GM18502 (cell line): ENCODE data around the gene REEP6.

Experiments used
- ATAC-seq: cut with Tn5 transposase; IDR thresholded peaks from one replicate; pipeline ENCODE4 v1.9.1; 2021; ENCODE audit warnings: mild to moderate bottlenecking; ENCODE audit not compliant: unreplicated experiment, poor library complexity

Gene REEP6

DNA sequence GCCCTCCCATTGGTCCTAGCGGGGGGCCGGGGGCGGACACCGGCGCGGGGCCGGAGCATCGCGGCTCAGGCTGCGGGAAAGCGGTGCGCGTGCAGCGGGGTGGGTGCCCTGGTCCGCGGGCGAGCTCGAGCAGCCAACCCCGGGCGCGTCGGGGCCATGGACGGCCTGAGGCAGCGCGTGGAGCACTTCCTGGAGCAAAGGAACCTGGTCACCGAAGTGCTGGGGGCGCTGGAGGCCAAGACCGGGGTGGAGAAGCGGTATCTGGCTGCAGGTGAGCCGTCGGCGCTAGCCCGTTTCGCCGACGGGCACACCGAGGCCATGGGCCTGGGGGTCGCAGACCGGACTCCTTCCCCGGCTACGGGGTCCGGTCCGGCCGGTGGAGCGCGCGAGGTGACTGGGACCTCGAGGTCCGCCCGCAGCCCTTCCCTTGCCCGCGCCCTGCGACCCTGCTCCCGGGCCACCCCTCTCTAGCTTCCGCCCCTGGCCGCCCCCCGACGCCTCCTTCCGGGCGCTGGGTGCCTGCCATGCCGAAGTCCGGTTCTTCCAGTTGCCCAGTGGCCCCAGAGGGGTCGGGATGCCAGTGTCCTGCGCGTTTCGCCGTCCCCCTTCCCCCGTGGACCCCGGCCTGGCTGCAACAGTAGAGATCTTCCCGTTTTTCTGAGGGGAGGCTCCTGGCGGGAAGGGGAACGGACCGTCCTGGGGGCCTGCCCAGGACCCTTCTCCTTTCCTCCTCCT lies at the start of gene REEP6:
TSS of gene REEP6 (plus strand) at position 68 of the 735 bp plus-strand sequence. CDS start at position 157, 89 bp downstream.
- no peak for ATAC-seq

DNA sequence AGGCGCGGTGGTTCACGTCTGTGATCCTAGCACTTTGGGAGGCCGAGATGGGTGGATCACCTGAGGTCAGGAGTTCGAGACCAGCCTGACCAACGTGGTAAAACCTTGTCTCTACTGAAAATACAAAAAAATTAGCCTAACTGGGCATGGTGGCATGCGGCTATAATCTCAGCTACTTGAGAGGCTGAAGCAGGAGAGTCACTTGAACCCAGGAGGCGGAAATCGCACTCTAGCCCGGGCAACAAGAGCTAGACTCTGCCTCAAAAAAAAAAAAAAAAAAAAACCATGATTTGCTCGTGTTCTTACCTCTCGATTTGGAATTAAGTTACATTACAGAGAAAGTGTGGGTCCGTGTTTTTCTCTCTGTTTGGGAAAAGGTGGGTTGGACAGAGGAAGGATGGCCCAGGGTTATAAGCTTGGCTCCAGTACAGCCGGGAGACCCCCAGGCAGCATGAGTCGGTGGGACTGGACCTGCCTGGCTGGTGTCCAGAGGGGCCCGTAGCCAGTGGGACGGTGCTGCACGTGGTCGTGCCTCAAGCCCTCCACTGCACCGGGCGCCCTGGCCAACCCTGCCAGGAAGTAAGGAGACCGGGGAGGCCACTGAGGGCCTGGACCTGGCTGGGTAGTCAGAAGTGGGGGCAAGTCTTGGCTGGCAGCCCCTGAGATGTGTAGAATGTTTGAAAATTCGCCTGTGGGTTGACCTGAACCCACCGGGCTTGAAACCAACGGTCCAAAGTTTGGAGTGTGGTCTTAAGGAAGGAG lies 49.1 kb upstream of the REEP6 start:
- no peak for ATAC-seq

DNA sequence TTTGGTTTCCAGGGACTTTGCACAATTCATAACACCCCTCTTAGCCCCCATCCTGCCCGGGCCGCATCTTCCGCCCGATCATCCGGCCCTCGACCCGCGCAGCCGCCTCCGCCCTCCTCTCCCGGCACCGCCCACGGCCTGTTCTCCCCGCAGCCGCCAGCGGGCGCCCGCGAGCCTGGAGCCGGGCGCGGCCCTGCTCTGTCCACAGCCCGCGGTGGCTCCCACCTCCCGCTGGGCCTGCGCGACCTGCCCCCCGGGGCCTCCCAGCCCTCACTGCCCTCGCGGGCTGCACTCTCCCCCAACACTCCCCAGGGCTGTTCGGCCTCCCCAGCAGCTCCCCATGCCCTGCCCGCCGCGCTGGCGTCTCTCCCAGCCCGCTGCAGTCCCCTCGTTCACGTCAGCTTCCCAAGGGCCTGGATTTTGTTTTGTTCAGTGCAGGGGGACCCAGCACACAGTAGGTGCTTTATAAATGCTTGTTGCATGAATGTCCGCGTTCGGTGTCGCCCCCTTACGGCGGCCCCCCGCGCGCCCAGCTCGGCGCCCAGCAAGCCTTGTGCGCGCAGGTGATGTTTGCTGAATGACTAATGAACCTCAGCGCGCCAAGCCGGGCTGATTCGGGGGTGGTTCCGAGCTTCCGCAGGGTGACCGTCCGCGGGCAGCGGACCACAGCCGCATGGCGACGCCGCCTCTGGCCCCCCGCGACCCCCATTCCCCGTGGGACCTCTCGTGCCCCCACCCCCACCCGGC lies 45.6 kb upstream of the REEP6 start:
- ATAC-seq, result no peak

DNA sequence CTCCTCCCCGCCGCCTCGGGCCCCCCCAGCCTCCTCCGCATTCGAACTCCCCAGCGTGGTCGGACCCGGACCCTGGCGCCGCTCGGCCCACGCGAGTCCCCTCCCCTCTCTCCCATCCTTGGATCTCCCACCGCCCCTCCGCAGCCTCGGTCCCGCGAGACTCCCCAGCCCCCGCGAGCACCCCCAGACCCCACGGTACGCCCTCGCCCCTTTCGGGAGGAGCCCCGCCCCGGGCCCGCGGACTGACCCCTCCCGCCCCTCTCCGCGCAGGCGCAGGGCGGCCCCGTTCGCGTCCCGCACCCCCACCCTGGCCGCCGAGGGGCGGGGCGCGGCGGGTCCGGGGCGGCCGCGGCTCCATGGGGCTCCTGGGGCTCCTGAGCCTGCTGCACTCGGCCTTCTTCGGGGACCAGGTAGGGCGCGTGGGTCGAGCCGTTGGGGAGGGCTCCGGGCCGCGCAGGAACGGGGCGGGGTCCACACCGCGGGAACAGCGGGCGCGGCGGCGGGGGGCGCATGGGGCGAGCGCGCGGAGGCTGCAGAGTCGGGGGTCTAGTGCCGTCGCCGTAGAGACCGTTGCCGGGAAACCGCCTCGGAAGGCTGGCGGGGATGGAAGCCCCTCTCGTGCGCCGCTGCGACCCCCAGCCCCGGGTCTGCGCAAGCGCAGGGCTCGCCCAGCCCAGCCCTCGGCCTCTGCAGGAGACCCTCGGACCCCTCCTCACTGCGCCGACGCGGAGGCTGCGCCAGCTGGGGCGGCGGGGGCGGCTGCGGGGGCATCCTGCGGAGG lies 44.9 kb upstream of the REEP6 start:
- no peak for ATAC-seq

DNA sequence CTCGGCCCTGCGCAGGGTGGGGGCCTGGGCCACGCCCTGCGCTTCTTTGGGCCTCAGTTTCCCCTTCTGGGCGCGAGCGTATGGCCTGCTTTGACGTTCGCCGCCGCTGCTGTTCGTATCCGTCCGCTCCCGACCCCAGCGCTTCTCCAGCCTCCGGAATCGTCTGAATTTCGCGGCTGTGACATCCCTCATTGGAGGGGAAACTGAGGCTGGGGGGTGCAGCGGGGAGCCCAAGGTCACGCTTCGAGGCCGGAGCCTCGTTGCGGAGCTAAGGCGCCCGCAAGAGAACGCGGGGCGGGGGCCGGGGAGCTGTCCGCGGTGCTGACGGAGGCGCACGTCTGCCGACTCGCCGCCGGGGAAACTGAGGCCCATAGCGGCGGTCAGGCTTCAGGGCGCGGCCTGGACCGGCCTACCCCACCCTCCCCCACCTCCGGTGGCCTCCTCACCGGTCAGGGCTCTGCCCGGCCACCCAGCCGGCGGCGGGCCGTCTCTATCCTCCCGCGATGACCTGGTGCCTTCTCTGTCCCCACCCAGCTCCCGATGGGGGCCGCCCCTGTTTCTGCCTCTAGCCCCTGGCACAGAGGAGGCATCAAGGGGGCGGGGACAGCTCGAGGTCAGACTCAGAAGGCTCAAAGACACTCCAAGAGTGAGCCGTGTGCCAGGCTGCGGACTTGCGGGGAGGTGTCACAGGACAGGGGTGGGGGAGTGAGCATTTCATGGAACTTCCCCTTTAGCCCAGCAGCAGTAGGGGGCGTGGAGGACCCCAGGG lies 44.1 kb upstream of the REEP6 start:
- no peak for ATAC-seq

DNA sequence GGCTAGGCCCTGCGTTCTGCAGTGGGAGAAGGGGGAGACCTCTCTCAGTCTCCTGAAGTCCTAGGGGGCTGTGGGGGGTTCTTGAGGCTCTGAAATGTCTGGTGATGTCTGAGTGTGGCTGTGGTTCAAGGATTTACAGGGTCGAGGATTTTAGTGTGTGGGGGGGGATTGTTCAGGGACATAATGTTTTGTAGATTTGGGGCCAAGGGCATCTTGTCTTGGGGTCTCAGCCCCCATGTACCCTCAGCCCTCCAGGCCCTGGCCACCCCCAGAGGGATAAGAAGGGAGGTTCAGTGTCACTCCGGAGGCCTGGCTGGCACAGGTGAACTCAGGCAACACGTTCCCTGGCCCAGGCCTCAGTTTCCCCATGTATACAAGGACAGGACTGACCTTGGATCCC lies 43.5 kb upstream of the REEP6 start:
- no peak for ATAC-seq

DNA sequence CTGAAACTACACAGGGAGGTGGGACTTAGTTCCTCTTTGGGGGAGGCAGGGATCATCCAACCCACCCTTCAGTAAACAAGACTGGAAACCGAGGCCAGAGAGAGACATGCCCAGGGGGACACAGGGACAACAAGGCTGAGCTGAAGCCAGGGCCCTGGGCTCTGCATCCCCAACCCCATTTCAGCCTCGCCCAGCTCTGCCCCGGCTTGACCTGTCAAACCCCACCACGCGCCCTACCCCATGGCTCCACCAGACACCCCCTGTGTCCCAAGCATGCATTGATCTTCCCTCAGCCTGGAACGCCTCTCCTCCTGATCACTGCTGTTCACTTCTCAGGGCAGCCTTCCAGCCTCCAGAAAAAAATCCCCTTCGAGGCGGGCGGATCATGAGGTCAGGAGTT lies 43.0 kb upstream of the REEP6 start:
- no peak for ATAC-seq

DNA sequence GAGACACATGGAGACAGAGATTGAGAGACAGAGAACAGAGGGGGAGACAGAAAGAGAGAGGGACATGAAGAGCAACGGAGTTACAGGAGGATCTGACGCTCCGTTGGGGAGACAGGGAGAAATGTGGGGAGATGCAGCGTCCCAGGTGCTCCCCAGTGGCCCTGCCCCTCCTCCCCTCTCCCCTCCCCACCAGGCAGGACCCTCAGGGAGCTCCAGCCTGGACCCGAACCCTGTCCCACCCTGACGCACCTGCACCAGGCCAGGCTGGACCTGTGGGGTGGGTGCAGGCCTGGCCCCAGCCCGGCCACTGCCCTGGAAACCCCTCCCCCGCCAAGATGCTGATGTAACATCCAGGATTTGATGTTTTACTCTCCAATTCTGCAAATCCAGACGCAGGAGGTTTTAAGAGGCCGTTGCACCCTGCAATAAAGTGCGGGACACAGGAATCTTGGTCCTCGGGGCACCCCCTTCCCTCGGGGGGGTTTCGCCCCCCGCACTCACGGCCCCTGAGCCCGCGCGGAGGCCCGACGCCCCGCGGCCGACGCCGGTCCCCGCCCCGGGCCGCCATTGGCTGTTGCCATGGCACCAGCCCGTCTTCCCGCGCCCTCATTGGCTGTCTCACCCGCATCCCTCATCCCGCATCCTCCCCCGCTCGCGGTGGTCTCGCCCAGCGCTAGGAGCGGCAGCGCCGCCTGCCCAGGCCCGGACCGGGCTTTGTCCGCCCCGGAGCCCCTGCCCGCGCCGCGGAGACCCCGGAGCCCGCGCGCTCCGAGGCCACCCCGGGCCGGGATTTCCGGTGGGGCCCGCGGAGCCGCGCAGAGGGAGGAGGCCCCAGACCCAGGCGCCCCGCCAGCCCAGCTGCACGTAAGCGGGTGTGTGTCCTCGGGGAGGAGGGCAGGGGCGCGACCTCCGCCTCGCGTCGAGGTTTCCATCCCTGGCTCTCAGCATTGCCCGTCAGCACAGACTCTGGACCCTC lies 41.2 kb upstream of the REEP6 start, which contains the start of gene APC2:
TSS of gene APC2 (plus strand) at position 655 of the 976 bp plus-strand sequence. CDS start 2,881 bp downstream, outside the sequence.
- ATAC-seq, result no peak

DNA sequence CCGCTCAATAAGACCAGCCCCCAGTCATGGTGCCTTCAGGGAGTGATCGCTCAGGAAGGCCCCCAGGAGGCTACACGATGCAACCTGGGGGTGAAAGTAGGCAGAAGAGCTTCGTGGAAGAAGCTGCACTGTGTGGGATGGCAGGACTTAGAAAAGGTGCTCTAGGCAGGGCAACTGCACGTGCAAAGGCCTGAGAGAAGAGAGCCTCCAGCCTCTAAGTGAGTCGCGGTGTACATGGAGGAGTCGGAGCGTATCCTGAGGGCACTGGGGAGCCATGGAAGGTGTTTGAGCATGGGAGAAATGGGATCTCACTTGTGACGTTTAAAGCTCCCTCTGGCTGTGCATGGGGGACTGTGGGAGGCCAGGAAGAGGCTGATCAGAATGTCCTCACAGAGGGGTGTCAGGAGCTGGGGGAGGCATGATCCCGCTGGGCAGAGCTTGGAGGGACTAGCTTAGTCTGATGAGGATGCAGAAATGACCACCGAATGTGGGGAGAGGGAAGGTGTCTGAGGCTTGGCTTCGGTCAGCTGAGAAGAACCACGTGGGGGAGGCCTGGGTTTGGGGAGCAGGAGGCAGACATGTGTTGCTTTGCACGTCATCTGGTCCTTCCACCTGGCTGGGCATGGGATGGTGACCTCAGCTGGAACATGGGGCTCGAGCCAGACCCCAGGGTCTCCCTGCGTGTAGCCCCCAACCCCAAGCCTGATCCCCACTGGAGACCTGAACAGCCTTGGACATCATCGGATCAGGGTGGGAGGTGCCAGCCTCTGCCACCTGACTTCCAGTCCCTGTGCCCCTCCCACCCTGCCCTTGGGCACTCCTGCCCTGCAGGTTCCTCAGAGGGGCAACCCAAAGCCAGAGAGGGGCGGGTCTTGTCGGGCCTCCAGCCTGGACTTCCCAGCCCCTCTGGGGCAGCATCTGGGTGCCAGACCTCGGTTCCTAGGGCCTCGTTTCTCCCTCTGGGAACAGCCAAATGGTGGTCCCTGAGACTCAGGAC lies 39.9 kb upstream of the REEP6 start:
- no peak for ATAC-seq

DNA sequence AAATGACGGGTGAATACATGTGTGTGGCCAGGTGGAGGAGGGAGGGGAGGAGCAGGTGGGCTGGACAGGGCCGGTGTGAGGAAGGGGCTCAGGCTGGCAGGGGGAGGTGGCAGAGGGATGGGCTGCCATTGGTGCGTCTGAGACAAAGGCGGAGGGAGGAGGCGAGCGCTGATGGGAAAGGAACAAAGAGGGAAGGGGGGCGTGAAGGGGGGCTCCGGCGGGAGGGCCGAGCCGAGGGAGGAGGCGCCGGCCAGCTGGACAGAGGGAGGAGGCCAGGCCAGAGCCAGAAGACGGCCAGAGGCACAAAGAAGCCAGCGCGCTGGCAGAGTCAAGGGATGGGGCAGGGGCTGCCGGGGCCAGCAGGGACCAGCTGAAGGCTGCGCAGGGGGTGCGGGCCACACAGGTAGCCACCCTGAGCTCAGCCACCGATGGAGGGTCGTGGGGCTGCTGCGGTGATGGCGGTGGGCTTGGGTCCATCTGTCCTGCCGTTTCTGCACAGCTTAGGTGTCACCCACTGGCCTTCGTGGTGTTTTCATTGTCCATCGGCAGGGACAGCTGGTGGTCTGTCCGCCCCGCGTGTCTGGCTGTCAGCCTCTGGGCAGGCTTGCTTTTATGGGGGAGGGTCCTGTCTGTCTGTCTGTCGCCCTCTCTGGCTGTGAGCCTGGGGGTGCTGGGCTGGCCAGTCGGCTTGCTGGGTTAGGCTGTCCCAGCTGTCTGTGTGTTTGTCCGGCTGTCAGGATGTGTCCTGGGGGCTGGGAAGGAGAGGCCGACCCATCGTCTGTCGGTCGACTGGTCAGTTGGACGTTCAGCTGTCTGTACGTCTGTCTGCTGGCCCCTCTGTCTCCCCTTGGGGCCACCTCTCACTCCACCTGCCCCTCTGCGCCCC lies 38.8 kb upstream of the REEP6 start:
- ATAC-seq, result no peak

DNA sequence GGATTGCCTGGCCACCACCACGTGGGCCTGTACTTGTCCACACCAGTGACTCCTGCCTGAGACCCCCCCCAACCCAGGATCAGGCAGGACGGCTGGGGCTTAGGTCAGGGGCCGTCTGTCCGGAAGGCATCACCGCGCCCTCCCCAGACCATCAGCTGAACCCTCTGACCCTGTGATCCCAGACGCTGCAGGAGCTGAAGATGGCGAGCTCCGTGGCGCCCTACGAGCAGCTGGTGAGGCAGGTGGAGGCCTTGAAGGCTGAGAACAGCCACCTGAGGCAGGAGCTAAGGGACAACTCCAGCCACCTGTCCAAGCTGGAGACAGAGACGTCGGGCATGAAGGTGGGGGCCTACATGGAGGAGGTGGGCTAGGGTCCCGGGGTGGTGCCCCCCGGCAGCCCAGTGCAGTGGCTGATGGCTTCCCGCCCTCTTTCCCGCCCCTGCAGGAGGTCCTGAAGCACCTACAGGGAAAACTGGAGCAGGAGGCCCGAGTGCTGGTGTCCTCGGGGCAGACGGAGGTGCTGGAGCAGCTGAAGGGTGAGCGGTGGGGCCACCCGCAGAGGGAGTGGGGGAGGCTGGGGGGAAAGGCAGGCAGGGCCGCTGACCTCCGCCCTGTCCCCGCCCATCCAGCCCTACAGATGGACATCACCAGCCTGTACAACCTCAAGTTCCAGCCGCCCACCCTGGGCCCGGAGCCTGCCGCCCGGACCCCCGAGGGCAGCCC lies 38.0 kb upstream of the REEP6 start:
- no peak for ATAC-seq

DNA sequence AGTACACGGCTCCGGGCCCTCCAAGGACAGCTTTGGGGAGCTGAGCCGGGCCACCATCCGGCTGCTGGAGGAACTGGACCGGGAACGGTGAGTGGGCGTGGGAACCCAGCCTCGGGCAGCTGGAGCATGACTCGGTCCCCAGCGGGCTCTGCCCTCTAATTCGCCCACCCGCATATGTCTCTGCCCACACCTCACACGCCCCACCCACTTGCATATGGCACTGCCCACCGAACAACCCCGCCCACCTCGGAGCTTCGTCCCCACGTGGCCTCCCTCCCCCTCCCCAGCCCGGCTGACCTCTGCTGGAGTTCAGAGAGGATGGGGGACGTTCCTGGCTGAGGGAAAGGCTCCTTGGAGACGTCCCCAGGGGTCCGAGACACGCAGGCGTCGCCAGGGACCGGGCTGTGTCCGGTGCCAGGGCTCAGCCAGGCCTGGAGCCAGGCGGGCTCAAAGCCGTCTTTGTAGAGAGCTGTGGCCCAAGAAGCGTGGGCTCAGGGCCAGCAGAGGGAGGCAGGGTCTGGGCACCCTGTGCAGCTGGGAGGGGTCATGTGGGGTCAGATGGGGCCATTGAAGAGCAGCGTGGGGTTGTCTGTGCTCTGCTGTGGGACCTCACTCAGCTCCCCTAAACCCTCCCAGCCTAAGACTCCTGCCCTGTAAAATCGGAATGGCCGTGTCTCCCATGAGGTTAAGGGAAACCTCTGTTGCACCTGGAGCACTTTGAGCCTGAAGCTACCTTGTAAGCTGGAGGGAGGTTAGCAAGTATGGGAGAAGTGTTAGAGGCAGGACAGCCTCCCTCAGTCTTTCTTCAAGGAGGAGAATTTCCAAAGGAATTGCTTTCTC lies 37.2 kb upstream of the REEP6 start:
- ATAC-seq, result no peak

DNA sequence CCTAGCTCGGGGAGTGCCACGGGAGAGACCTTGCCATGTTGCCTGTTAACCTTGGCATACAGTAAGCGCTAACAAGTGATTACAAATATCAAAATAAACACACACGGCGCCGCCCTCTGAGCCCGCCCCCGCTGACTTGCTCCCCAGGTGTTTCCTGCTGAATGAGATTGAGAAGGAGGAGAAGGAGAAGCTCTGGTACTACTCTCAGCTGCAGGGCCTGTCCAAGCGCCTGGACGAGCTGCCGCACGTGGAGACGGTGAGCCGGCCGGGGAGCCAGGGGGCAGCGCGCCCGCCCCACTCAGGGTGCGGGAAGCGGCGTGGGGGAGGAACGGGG lies 36.0 kb upstream of the REEP6 start:
- ATAC-seq, result no peak

DNA sequence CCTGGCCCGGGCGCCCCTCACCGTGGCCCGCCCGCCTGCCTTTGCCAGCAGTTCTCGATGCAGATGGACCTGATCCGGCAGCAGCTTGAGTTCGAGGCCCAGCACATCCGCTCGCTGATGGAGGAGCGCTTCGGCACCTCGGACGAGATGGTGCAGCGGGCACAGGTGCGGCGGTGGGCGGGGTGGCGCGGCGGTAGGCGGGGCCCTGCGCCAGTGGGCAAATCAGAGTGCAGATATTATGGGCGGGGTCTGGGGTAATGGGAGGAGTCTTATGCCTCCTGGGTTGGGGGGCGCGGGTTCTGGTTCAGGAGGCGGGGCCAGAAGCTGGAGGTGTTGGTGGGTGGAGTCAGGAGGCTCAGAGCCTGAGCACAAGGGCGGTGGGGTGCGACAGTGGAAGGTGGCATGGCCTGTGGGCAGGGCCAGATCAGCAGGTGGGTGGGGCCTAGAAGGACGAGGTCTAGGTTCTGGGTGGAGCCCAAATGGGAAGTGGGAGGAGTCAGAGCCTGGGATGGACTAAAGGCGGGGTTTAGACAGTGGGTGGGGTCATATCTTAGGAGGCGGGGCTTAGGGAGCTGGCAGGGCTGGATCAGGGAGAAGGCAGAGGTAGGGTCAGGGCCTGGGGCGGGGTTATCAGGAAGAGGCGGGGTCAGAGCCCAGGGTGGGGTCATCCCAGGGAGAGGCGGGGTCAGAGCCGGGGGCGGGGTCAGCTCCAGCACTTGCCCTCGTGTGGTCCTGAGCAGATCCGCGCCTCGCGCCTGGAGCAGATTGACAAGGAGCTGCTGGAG lies 35.5 kb upstream of the REEP6 start:
- ATAC-seq, result no peak
